Activated CD8-positive, alpha-beta memory T cell treated with anti-CD3 and anti-CD28 coated beads for 48 hours (primary cell): ENCODE measurements around the gene SVIL.
"Not testable (repeated sequence)": the region's sequence is repeated elsewhere in the genome, so short reads cannot be mapped to it uniquely, and the experiment has no call there.

ENCODE experiments used
- DNase-seq, 3 experiments: peaks; one replicate each; pipeline ENCODE4 v3.0.0-alpha.2; 2020; ENCODE audit warnings: low read depth in 2 of 3, low spot score in 2 of 3

SVIL gene

GRCh38 chr10:29545122-29545521, 89.6 kb downstream of the SVIL start:
- DNase-seq: no peak

- no peak for DNase-seq
These were observed 91.1 kb downstream of the SVIL start for GRCh38 chr10:29543715-29544114.

- DNase-seq: no peak
These were observed 92.0 kb downstream of the SVIL start for GRCh38 chr10:29542723-29543122.

GRCh38 chr10:29541422-29542210, 93.2 kb downstream of the SVIL start:
- no peak for DNase-seq

GRCh38 chr10:29540016-29540415, 94.8 kb downstream of the SVIL start:
- DNase-seq: no peak

- DNase-seq: no peak
These were observed 95.4 kb downstream of the SVIL start for GRCh38 chr10:29539412-29539811.

DNA sequence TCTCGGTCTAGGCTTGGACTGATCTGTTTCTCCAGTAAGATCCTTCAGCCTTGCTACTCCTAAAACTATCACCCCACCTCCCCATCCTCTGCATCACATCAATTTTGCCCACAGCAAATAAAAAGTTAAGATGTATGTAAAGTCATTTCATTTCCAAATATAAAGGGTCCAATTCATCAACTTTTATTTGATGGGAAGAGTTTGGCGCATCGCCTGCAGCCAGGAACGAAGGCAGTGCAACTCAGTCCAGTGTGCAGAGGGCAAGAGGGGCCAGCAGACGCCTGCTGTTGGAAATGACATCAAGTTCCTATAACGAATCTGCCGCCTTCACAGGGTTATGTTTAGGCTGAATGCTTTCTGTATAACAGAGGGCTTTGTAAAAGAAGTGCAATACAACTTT, 97.0 kb downstream of the SVIL start:
- DNase-seq: no peak

DNA sequence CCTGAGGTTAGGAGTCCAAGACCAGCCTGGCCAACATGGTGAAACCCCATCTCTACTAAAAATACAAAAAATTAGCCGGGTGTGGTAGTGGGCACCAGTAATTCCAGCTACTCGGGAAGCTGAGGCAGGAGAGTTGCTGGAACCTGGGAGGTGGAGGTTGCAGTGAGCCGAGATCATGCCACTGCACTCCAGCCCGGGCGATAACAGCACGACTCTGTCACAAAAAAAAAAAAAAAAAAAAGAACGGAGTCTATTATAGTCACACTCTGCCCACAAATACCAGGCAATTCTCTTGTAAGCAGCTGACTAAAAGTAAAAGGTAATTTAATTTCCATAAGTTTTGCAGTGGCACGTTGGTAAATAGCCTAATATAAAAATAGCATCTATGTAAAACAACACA, 98.1 kb downstream of the SVIL start:
- DNase-seq: not testable (repeated sequence)

DNA sequence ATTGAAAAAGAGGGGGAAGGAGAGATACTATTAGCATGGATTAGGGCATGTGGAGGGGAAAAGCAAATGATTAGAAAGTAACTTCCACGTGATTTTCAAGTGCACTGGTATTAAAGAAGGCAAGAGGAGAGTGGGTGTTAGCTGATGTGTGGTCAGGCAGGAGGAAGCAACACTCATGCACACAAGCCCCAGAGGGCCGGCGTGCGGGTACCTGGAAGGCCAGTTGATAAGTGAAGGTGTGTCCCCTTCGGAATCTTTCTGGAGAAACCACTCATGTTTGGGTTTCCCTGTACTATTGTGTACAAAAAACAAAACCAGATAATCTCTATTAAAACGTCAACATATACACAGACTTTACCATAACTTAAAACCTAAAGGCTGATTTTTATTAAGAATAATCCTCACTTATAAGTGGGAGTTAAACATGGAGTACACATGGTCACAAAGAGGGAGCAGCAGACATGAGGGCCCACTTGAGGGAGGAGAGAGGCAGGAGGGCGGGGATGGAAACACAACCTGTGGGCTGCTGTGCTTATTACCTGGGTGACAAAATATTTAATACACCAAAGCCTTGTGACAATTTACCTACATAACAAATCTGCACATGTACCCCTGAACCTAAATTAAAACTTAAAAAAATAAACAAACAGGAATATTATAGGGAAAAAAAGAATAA, 98.9 kb downstream of the SVIL start:
- no peak for DNase-seq

GRCh38 chr10:29535012-29535777, 99.6 kb downstream of the SVIL start:
- no peak for DNase-seq

DNA sequence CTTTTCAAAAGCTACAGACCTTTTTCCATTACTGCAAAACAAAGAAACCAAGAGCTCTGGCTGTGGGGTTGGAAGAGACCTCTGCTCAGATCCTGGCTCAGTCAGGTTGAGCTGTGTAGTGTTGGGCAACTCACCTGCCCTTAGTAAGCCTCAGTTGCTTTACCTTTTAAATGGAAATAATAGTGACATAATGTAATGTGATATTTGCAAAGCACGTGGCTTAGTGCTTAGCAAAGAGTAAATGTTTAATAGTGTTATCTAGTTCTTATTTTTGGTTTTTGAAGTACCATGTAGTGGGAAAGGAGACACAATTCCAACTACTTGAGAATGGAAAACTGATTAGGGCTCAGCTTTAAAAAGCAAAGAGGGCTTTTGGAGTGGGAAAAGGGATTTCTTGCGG, 100.2 kb downstream of the SVIL start:
- DNase-seq: no peak

- DNase-seq: no peak
These were observed 101.0 kb downstream of the SVIL start for GRCh38 chr10:29533696-29534285.

GRCh38 chr10:29533046-29533445, 101.7 kb downstream of the SVIL start:
- DNase-seq: no peak

DNA sequence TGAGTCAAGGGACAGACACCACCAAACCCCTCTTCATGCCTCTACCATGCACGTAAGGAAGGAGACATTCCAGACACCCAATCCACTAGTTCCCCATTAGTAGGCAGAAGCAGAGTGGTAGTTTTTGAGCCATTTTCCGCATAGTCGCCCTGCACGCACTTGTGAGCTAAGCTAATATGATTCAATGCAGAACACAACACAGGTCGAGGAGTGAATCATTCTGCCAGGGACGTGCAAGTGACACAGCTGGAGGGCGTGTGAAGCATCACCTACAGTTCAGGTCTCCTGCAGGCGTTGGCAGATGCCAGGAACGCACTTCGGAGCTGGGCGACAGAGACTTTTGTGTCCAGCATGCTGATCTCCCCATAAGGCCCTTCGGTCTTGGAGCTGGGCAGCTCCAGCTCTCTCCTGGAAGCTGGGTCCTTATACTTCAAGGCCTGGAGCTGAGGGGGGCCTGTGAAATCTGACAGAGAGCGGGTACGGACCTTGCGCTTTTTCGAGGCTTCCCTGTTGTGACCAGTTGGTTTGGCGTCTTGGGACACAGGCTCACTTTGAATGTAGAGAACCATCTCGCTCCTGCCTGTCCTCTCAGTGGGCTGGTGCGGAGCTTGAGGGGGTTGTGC, 102.4 kb downstream of the SVIL start:
- no peak for DNase-seq

- DNase-seq: no peak
These were observed 104.4 kb downstream of the SVIL start for GRCh38 chr10:29530112-29530976.

DNA sequence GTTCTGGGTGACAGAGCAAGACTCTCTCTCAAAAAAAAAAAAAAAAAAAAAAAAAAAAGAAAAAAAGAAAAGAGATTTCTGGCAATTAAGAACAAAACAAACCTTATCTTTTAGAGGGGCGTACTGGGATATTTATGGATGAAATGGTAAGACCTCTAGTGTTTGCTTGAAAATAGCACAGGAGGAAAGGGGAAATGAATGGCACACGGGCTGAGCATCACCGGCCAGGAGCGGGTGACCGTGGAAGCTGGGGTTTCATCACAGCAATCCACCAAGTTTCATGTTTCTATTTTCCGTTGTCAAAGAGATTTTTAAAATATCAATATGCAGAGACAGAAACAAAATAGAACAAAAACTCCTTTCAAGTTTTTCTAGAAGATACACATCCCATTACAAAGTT, 105.6 kb downstream of the SVIL start:
- DNase-seq: no peak

DNA sequence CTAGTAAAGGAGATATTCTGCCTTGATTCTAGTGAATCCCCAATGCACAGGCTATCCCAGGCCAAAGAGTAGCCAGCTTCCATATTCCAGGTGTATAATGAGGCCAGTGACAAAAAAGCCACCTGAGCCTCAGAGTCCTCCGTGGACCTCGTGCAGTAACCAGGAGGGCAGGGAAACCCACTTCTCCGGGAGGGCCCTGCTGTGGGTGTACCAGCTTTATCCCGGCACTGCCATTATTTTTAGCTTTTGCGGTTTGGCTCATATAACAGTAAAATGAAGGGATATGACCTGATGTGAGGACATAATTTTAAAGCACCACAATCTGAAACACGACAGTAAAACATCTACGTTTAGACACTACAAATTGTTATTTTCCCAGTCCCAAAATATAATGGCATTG, 109.0 kb downstream of the SVIL start:
- DNase-seq: no peak

- DNase-seq: no peak
These were observed 110.1 kb downstream of the SVIL start for GRCh38 chr10:29524720-29525119.

- DNase-seq: no peak
These were observed 110.5 kb downstream of the SVIL start for GRCh38 chr10:29524294-29524693.

- no peak for DNase-seq
These were observed 111.9 kb downstream of the SVIL start for GRCh38 chr10:29522918-29523317.
